GM21367 (cell line): ENCODE data around the gene ZPLD1.

Experiments used
- ATAC-seq: cut with Tn5 transposase; IDR thresholded peaks from one replicate; pipeline ENCODE4 v1.9.1; 2021; ENCODE audit not compliant: unreplicated experiment

Gene ZPLD1

GRCh38 chr3:102525624-102526023 is 90.8 kb downstream of the ZPLD1 start:
- ATAC-seq: no peak

DNA sequence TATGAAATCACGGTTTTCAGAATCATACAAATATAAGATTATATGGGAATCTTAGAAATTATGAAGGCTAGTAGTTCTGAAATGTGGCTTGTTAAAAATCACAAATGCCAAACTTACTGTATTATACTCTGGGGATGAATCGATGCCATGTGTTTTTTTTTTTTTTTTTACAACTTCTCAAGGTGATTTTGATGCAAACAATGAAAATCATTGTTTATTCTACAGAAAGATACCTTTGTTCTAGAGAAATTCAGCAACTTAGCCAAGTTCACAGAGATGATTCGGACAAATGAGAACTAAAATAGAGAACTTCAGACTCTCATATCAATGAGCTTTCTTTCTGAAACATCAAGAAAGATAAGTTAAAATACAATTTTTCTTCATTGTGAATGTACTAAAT is 92.0 kb downstream of the ZPLD1 start:
- no peak for ATAC-seq

GRCh38 chr3:102528727-102529126 is 93.9 kb downstream of the ZPLD1 start:
- ATAC-seq: no peak
